HEK293T (cell line): ENCODE measurements around the gene DHDH.

Experiments used
- BHLHE40 ChIP-seq: fragments of 450-650 bp; IDR thresholded peaks from 2 replicates; pipeline ENCODE4 v1.6.1; 2016; ENCODE audit warnings: mild to moderate bottlenecking, moderate library complexity, borderline replicate concordance
- L3MBTL2 ChIP-seq: fragments of 450-650 bp; conservative IDR thresholded peaks from 2 replicates; pipeline ENCODE4 v1.6.1; 2016; ENCODE audit warnings: mild to moderate bottlenecking
- LEF1 ChIP-seq: fragments of 450-650 bp; IDR thresholded peaks from 2 replicates; pipeline ENCODE4 v1.6.1; 2017; ENCODE audit warnings: mild to moderate bottlenecking, borderline replicate concordance
- ZNF384 ChIP-seq: fragments of 450-650 bp; IDR thresholded peaks from 2 replicates; pipeline ENCODE4 v1.6.1; 2016

GRCh38 chr19:48967346-48968178 lies 34.1 kb downstream of the DHDH start:
- TF ChIP-seq LEF1 (no peak), ZNF384 (no peak), BHLHE40 (no peak), L3MBTL2 (no peak)
